Vagina (tissue), 2 donors: ENCODE measurements around the gene C20orf144.

Source experiments
- CTCF ChIP-seq, 3 experiments: fragments of 450-650 bp in 2 of 3; fragments of 200-600 bp in 1 of 3; sonication (generic) in 1 of 3; IDR thresholded peaks; one replicate each; pipeline ENCODE4 v1.5.1; 2017 to 2019; ENCODE audit warnings: antibody characterized with exemption in 3 of 3, mild to moderate bottlenecking in 2 of 3, moderate library complexity in 2 of 3
- POLR2A ChIP-seq, 2 donors: fragments of 450-650 bp; IDR thresholded peaks; one replicate each; pipeline ENCODE4 v1.6.1; 2017; ENCODE audit warnings: antibody characterized with exemption in 2 of 2, mild to moderate bottlenecking in 2 of 2, moderate library complexity in 2 of 2

GRCh38 chr20:33670715-33671499 is 8.8 kb downstream of the C20orf144 start:
- TF ChIP-seq POLR2A (IDR thresholded peaks at IDR 0.05), result no peak
- no peak for TF ChIP-seq CTCF (IDR thresholded peaks at IDR 0.05)
